Measurements from ENCODE around the gene HSPA12A. TPM values are rescaled to one million over a fixed set of nuclear protein-coding genes. Genes with fewer than 3 reads are reported as not detected.

The HSPA12A gene
- total and polyA plus RNA-seq, 9 of the 15 experiments (the other 6 are each of a cell fraction or from before 2014, with no cell fraction given), result 0.01 to 0.18 (median 0.04) TPM; not detected in 4

GRCh38 chr10:116733566-116733965 is 8.8 kb downstream of the HSPA12A start:
- no peak for FAIRE-seq
- intact Hi-C loops (cut with micrococcal nuclease), result no loop called here

More at GRCh38 chr10:116733566-116733965, 8.8 kb downstream of the HSPA12A start:
- BruUV-seq (replicated peaks), result no TSS peak
- peaks cover 0 to 17% of the 10 kb centered on the region in 2 experiments; a peak in 2 of 5 replicates for H3K27me3 ChIP-seq (ENCODE audit: control insufficient read depth in 2 of 2, insufficient read depth in 2 of 2, low read length in 2 of 2)
- ChIA-PET CTCF (ENCODE audit: low intra/inter-chr PET ratio) (no interaction called here), POLR2A (interaction anchor here (1.6 kb wide), 1 partner anchor 10 kb away, joined by 3 read pairs; no protein-coding TSS in a partner anchor)
- no peak for DNase-seq (ENCODE audit: extremely low read depth in 1 of 4, low spot score in 3 of 4)
- H3K36me3 ChIP-seq (ENCODE audit: control insufficient read depth, insufficient read depth, low read length), result no peaks in the 10 kb centered on the region
- no peak overlapping the region for H3K4me3 ChIP-seq
- no peak overlapping the region for H3K9ac ChIP-seq (ENCODE audit: insufficient read depth in 1 of 2, low read depth in 2 of 2, low read length in 2 of 2)
- no peaks in the 10 kb centered on the region for H4K20me1 ChIP-seq (replicated peaks; ENCODE audit: control insufficient read depth, insufficient read depth, low read length)
- no peak overlapping the region for H3K27ac ChIP-seq (ENCODE audit: extremely low read depth, low read depth, low read length)
- 0% methylated on average over 4 of the region's 4 CpGs for WGBS (ENCODE audit: insufficient coverage, low coverage, missing lambda C conversion rate)
- no peaks in the 10 kb centered on the region for H3K9me1 ChIP-seq (ENCODE audit: control insufficient read depth, insufficient read depth, low read length)
- H3K79me2 ChIP-seq (ENCODE audit: control insufficient read depth, insufficient read depth, low read length), result no peaks in the 10 kb centered on the region
- H3K4me1 ChIP-seq (replicated peaks in 1 of 2; ENCODE audit: control insufficient read depth in 2 of 2, insufficient read depth in 2 of 2, low read length in 2 of 2), result no peaks in the 10 kb centered on the region
- H2AFZ ChIP-seq (ENCODE audit: low read depth, low read length), result no peak overlapping the region
- H3K4me2 ChIP-seq (ENCODE audit: insufficient read depth, low read length), result no peak overlapping the region
- no peak for ATAC-seq
- no peaks in the 10 kb centered on the region for H3K9me3 ChIP-seq (replicated peaks; ENCODE audit: control insufficient read depth, insufficient read depth, low read depth, low read length)
- in situ Hi-C loops (cut with MboI), result no loop called here
- TF ChIP-seq HMG20B (CRISPR knock-in tag; IDR thresholded peaks at IDR 0.05) (no peak), MEF2D (tag; conservative IDR thresholded peaks at IDR 0.05; ENCODE audit: low read depth) (no peak), ZNF77 (CRISPR knock-in tag; IDR thresholded peaks at IDR 0.05) (no peak), RBM22 (IDR thresholded peaks at IDR 0.05; ENCODE audit: low read depth, low read length, poor library complexity, severe bottlenecking) (no peak), KAT7 (CRISPR knock-in tag; IDR thresholded peaks at IDR 0.05; ENCODE audit: borderline replicate concordance) (no peak), SMAD3 (CRISPR knock-in tag; conservative IDR thresholded peaks at IDR 0.05) (no peak), SREBF2 (CRISPR knock-in tag; IDR thresholded peaks at IDR 0.05) (no peak), EZH2 (IDR thresholded peaks at IDR 0.05; ENCODE audit: borderline replicate concordance, low read depth, low read length) (no peak), CREBBP (IDR thresholded peaks at IDR 0.05; ENCODE audit: low read depth, low read length) (no peak), BHLHE40 (IDR thresholded peaks at IDR 0.05; ENCODE audit: low read length) (no peak), NKRF (IDR thresholded peaks at IDR 0.05; ENCODE audit: borderline replicate concordance) (no peak), ZSCAN32 (CRISPR knock-in tag; IDR thresholded peaks at IDR 0.05) (no peak), NR2C2 (CRISPR knock-in tag; IDR thresholded peaks at IDR 0.05) (no peak), NR2C2 (tag; IDR thresholded peaks at IDR 0.05) (no peak)

All from K562 (cell line).